ENCODE data around the gene BACE2. TPM values are rescaled to one million over a fixed set of nuclear protein-coding genes. Genes with fewer than 3 reads are reported as not detected.
"Not testable (repeated sequence)": the region's sequence is repeated elsewhere in the genome, so short reads cannot be mapped to it uniquely, and the experiment has no call there.

Gene BACE2
- total and polyA plus RNA-seq, 2 of the 13 experiments (the other 11 are each of a cell fraction or from before 2014, with no cell fraction given) = 0.07 to 0.11 TPM

- peaks cover 1 to 14% of the 10 kb centered on the region in 2 experiments; a peak in 4 of 5 replicates for H3K27me3 ChIP-seq (ENCODE audit: control insufficient read depth in 1 of 2, insufficient read depth in 2 of 2, low read length in 2 of 2)
- no peaks in the 10 kb centered on the region for H4K20me1 ChIP-seq (ENCODE audit: insufficient read depth, low read length)
- ChIA-PET POLR2A (no interaction called here), CTCF (ENCODE audit: low intra/inter-chr PET ratio, low total read pairs) (no interaction called here)
- no peaks in the 10 kb centered on the region for H3K36me3 ChIP-seq (replicated peaks in 1 of 2; ENCODE audit: control insufficient read depth in 1 of 2, insufficient read depth in 2 of 2, low read length in 2 of 2)
- H3K4me2 ChIP-seq (ENCODE audit: low read depth, low read length) = no peak overlapping the region
- no peak overlapping the region for H3K4me3 ChIP-seq (replicated peaks in 1 of 3; ENCODE audit: insufficient read depth in 1 of 3, low read depth in 2 of 3, low read length in 3 of 3)
- BruUV-seq (replicated peaks) = no TSS peak
- DNase-seq (ENCODE audit: low spot score) = no peak
- intact Hi-C loops (cut with micrococcal nuclease; ENCODE audit: unreplicated experiment) (no loop called here), in situ Hi-C loops (cut with HindIII; ENCODE audit: extremely low pct_ligation_motif_present, low pct_unique_long_range_greater_than_20kb) (no loop called here)
- H3K27ac ChIP-seq (ENCODE audit: extremely low read length, insufficient read depth, low read length) = no peak overlapping the region
- H3K79me2 ChIP-seq (ENCODE audit: insufficient read depth, low read length) = no peaks in the 10 kb centered on the region
- no peaks in the 10 kb centered on the region for H3K9me3 ChIP-seq (ENCODE audit: low read length)
- no peak overlapping the region for H2AFZ ChIP-seq (ENCODE audit: low read length)
- ATAC-seq = no peak
- TF ChIP-seq ZNF333 (CRISPR knock-in tag; IDR thresholded peaks at IDR 0.05; ENCODE audit: borderline replicate concordance) (no peak), WIZ (CRISPR knock-in tag; IDR thresholded peaks at IDR 0.05) (no peak), KLF15 (CRISPR knock-in tag; IDR thresholded peaks at IDR 0.05; ENCODE audit: borderline replicate concordance) (no peak), ZNF768 (CRISPR knock-in tag; IDR thresholded peaks at IDR 0.05) (no peak), KAT7 (CRISPR knock-in tag; IDR thresholded peaks at IDR 0.05; ENCODE audit: borderline replicate concordance) (no peak)
- TF ChIP-seq, protein P1, sequence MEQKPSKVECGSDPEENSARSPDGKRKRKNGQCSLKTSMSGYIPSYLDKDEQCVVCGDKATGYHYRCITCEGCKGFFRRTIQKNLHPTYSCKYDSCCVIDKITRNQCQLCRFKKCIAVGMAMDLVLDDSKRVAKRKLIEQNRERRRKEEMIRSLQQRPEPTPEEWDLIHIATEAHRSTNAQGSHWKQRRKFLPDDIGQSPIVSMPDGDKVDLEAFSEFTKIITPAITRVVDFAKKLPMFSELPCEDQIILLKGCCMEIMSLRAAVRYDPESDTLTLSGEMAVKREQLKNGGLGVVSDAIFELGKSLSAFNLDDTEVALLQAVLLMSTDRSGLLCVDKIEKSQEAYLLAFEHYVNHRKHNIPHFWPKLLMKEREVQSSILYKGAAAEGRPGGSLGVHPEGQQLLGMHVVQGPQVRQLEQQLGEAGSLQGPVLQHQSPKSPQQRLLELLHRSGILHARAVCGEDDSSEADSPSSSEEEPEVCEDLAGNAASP (CRISPR knock-in tag; IDR thresholded peaks at IDR 0.05; ENCODE audit: borderline replicate concordance) = no peak
- 2% methylated on average over 2 of the region's 2 CpGs for WGBS (ENCODE audit: low lambda C conversion rate)
- H3K9ac ChIP-seq (ENCODE audit: insufficient read depth, low read depth, low read length) = no peak overlapping the region
- FAIRE-seq = no peak
- no peaks in the 10 kb centered on the region for H3K4me1 ChIP-seq (ENCODE audit: insufficient read depth, low read length)
Observed at GRCh38 chr21:41197582-41197981, 29.6 kb downstream of the BACE2 start.

DNA sequence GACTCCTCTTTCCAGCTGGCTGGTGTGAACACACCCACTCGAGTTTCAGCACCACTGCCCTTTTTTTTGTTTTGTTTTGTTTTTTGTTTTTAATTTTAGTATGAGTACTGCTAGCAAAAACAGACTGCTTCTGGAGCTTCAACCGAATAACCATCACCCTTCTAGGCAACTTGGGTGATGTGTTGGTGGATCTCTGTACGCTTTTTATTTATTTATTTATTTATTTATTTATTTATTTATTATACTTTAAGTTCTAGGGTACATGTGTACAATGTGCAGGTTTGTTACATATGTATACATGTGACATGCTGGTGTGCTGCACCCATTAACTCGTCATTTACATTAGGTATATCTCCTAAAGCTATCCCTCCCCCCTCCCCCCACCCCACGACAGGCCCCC is 30.7 kb downstream of the BACE2 start:
- CTCF ChIA-PET (ENCODE audit: low intra/inter-chr PET ratio, low total read pairs); H3K9me3 ChIP-seq (ENCODE audit: low read length); H3K4me2 ChIP-seq (ENCODE audit: low read depth, low read length); FAIRE-seq; H2AFZ ChIP-seq (ENCODE audit: low read length); H3K27ac ChIP-seq (ENCODE audit: extremely low read length, insufficient read depth, low read length); in situ Hi-C loops (cut with HindIII; ENCODE audit: extremely low pct_ligation_motif_present, low pct_unique_long_range_greater_than_20kb); H3K9ac ChIP-seq (ENCODE audit: insufficient read depth, low read depth, low read length); H4K20me1 ChIP-seq (ENCODE audit: insufficient read depth, low read length); H3K4me3 ChIP-seq (replicated peaks in 1 of 3; ENCODE audit: insufficient read depth in 1 of 3, low read depth in 2 of 3, low read length in 3 of 3); H3K79me2 ChIP-seq (ENCODE audit: insufficient read depth, low read length); POLR2A ChIA-PET; BruUV-seq (replicated peaks); H3K36me3 ChIP-seq (replicated peaks in 1 of 2; ENCODE audit: control insufficient read depth in 1 of 2, insufficient read depth in 2 of 2, low read length in 2 of 2); ATAC-seq; H3K4me1 ChIP-seq (ENCODE audit: insufficient read depth, low read length); intact Hi-C loops (cut with micrococcal nuclease; ENCODE audit: unreplicated experiment); DNase-seq (ENCODE audit: low spot score): not testable (repeated sequence)
- peaks cover 1 to 14% of the 10 kb centered on the region in 2 experiments; a peak in 4 of 5 replicates for H3K27me3 ChIP-seq (ENCODE audit: control insufficient read depth in 1 of 2, insufficient read depth in 2 of 2, low read length in 2 of 2)
- WGBS (ENCODE audit: low lambda C conversion rate) = 22% methylated on average over 5 of the region's 5 CpGs
